GM12873 (cell line): Measurements from ENCODE around the gene TIPIN.
A peak's percentile ranks its signal among the peaks of the same experiment; 100 is the strongest.

ENCODE experiments used
- CTCF ChIP-seq: IDR thresholded peaks from 2 replicates; pipeline ENCODE4 v1.5.1; 2012; ENCODE audit warnings: low read depth, mild to moderate bottlenecking, moderate library complexity, low read length, control low read depth; ENCODE audit not compliant: insufficient read depth; ENCODE audit errors: missing control alignments

Gene TIPIN

GRCh38 chr15:66389098-66389858, 32.8 kb upstream of the TIPIN start:
- no peak for TF ChIP-seq CTCF

GRCh38 chr15:66388576-66388975, 32.1 kb upstream of the TIPIN start:
- TF ChIP-seq CTCF = no peak

- no peak for TF ChIP-seq CTCF
Observed at GRCh38 chr15:66388043-66388363, 31.5 kb upstream of the TIPIN start.

- peak; percentile 48 for TF ChIP-seq CTCF
Observed at GRCh38 chr15:66387163-66388042, 30.9 kb upstream of the TIPIN start.

- peak; percentile 77 for TF ChIP-seq CTCF
Observed at GRCh38 chr15:66386204-66387123, 30.0 kb upstream of the TIPIN start, which contains the start of gene MAP2K1. TSS of gene MAP2K1 (plus strand) at chr15:66386912. CDS start at chr15:66387348, 436 bp downstream.

GRCh38 chr15:66378814-66379430, 22.4 kb upstream of the TIPIN start:
- TF ChIP-seq CTCF = no peak
